HG03521 (cell line): ENCODE data around the gene ZNF8.
"Not testable (repeated sequence)": the region's sequence is repeated elsewhere in the genome, so short reads cannot be mapped to it uniquely, and the experiment has no call there.

Experiments
- ATAC-seq: cut with Tn5 transposase; IDR thresholded peaks from one replicate; pipeline ENCODE4 v1.9.1; 2021; ENCODE audit warnings: mild to moderate bottlenecking, moderate library complexity; ENCODE audit not compliant: unreplicated experiment

ZNF8 gene

DNA sequence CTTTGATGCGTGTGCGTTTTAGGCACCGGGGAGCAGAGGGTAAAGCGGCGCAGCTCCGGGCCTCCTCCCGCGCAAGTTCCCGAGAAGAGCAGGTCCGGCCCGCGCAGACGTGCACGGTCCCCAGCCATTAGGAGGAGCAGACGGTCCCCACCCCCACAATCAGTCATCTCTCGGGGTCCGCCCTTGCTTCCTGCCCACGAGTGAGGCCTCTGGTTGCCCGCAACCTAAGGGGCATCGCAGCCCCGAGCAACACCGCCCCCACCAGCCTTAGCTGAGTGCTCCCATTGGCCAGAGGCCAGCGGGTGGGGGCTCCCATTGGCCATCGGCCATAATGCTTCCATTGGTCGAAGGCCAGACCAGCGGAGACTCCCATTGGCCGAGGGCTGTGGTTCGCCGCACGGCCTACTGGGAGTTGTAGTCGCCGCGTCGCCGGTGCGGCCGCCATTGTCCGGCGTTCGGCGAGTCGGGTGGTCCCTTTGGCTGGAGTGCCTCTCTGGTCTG lies at the start of gene ZNF8:
ZNF8 (plus strand) TSS at position 415 of the 501 bp plus-strand sequence. CDS start 127 bp downstream, outside the sequence.
- ATAC-seq, result peak; percentile 96

GRCh38 chr19:58229255-58229639 lies 49.5 kb upstream of the ZNF8 start:
- ATAC-seq, result no peak

DNA sequence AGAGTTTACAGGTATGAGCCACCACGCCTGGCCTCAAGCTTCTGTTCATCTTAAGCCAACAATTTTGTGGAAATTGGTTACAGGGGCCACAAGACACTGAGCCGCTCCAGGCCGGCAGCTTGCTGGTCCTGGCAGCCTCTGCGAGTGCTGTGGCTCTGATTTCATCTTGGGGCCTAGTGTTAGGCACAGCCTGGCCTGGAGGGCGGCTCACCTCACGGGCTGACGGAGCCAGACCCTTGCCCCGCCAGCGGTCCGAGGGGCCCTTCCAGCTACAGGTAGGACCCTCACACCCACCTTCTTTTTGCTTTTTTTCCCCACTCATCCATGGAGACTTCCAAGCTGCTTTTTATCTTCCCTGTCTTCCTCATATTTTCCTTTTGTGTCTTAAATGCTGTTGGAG lies 41.4 kb upstream of the ZNF8 start:
- ATAC-seq, result no peak

DNA sequence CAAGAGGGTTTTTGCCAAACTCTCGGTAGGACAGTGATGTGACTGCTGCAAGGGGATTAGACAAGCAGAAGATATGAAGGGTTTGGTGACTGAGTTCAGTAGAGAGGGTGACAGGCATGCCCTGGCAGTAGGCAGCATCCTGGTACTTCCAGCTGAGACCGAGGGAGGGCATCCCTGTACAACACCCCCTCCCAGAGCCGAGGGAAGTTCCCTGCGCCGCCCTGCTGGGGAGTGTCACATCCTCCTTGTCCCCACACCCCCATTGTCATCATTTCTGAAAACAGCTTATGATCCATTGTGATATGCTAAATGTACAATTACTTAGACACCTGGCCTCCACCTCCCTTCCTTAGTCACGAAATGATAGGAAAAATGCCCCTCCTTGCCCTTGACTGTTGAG lies 35.4 kb upstream of the ZNF8 start:
- ATAC-seq, result no peak

DNA sequence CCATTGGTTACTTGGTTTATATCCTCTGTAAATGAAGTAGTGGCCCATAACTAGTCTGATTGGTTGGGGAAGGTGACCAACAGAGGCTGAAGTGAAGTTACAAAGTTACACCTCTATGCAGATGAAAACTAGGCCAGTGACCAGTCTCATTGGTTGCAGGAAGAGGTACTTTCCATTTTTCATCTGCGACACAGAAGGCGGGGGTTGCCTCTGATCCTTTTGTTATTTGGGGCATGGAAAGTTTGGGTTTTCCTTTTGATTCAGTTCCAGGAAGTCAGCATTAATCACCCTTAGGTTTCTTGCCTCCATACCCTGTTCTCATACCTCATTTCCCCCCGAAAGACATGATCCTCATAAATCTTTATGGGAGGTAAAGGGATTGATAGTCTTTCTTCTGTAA lies 29.9 kb upstream of the ZNF8 start:
- no peak for ATAC-seq

- no peak for ATAC-seq
These were observed 26.6 kb upstream of the ZNF8 start for GRCh38 chr19:58252102-58252685.

DNA sequence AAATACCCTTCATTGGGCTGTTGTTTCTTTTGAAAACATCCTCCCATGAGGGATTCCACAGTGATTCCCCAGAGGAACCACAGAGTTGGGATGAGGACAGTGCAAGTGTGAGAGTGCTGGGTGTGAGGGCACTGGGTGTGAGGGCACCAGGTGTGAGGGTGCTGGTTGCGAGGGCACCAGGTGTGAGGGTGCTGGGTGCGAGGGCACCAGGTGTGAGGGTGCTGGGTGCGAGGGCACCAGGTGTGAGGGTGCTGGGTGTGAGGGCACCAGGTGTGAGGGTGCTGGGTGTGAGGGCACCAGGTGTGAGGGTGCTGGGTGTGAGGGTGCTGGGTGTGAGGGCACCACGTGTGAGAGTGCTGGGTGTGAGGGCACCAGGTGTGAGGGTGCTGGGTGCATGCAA lies 20.5 kb upstream of the ZNF8 start:
- ATAC-seq, result not testable (repeated sequence)

GRCh38 chr19:58261600-58261967 lies 17.2 kb upstream of the ZNF8 start:
- ATAC-seq, result no peak

- ATAC-seq, result no peak
These were observed 16.5 kb upstream of the ZNF8 start for GRCh38 chr19:58261968-58262921.

GRCh38 chr19:58262922-58263296 lies 15.8 kb upstream of the ZNF8 start:
- no peak for ATAC-seq

- ATAC-seq, result no peak
These were observed 13.7 kb upstream of the ZNF8 start for GRCh38 chr19:58265100-58265499.

GRCh38 chr19:58268344-58268743 lies 10.4 kb upstream of the ZNF8 start:
- no peak for ATAC-seq

GRCh38 chr19:58274771-58275201 lies 4.0 kb upstream of the ZNF8 start:
- ATAC-seq, result no peak

DNA sequence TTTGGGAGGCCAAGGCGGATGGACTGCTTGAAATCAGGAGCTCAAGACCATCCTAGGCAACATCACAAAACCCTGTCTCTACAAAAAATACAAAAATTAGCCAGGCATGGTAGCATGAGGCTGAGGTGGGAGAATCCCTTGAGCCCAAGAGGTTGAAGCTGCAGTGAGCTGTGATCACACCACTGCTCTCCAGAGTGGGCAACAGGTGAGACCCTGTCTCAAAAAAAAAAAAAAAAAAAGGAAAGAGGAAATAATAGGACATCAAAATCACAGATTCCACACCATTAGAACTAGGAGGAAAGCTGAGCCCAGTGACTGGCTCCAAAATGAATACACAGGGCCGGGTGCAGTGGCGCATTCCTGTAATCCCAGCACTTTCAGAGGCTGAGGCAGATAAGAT lies 3.2 kb upstream of the ZNF8 start:
- ATAC-seq, result no peak

- ATAC-seq, result no peak
These were observed 1.6 kb upstream of the ZNF8 start for GRCh38 chr19:58277197-58277596.

- ATAC-seq, result no peak
These were observed 811 bp upstream of the ZNF8 start for GRCh38 chr19:58277748-58278540.

DNA sequence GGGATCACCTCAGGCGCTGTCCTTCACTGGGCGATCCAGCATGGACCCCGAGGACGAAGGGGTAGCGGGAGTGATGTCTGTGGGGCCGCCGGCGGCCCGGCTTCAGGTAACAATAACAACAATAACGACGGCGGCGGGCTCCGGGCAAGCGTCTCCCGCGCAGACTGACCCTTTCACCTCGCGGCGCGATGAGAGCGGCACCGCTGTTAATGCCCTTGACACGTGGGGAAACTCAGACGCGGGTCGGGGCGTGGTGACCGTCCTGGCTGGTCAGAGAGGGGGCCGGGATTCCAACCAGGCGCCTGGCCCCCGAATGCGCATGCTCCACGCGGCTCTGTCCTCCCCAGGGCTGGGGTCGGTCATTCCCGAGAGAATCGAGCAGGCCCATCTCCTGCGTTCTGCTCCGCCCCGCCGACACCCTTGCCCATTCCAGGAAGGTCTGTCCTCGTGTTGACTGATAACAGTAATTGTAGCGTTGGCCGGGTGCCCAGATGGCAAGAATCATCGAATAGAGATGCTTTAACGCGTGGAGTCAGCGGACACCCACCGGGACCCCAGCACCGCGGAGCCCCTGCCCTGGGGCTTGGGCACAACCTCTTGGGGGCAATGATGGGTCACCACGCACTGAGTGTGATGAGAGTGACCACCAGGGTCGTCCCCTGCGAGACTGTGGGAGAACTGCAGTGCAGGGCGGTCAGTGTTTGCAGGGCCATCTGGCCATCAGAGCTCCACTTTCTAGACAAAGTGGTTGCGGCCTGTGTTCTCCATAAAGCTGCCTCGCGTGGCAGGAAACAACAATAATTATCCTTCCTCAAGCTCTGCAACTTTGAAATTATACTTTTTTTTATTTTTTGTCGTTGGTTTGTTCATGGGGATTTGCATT lies 528 bp downstream of the ZNF8 start:
- peak; percentile 16 for ATAC-seq

DNA sequence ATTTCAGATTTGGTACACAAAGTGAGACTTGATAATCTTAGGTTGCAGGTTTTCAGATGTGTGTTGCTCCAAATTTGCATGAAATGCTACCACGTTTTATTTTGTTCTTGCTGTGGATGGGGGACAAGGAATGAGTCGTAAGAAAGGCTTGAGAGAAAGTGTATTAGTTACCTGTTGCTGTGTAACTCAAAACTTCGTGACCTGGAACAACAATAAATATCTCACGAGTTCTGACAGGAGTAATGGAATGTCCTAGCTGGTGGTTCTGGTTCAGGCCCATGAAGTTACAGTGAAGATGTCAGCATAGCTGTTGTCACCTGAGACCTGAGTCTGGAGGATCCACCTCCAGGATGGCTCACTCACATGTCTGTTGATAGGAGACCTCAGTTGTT lies 1.2 kb downstream of the ZNF8 start:
- no peak for ATAC-seq

DNA sequence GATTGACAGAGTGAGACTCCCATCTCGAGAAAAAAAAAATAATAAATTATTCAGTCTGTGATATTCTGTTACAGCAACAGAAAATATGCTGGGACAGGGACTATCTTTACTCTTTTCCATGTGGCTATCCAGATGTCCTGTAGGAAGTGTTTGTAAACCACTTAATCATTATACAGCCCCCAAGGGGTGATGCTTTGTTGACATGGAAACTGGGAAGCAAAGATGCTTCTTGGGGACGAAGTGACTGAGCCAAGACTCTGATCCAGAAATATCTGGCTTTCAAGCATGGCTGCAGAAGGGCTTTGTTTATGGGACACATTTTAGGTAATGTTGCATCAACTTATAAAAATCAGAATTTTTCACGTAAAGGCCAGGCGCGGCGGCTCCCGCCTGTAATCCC lies 5.4 kb downstream of the ZNF8 start:
- no peak for ATAC-seq

- ATAC-seq, result no peak
These were observed 13.2 kb downstream of the ZNF8 start for GRCh38 chr19:58291943-58292342.
